ENCODE data around the gene ATG2A. TPM values are rescaled to one million over a fixed set of nuclear protein-coding genes. Genes with fewer than 3 reads are reported as not detected.

Gene ATG2A
- polyA plus RNA-seq, 1 donor (not counting 4 experiments of a cell fraction or from before 2014, with no cell fraction given) = 2.4 TPM

DNA sequence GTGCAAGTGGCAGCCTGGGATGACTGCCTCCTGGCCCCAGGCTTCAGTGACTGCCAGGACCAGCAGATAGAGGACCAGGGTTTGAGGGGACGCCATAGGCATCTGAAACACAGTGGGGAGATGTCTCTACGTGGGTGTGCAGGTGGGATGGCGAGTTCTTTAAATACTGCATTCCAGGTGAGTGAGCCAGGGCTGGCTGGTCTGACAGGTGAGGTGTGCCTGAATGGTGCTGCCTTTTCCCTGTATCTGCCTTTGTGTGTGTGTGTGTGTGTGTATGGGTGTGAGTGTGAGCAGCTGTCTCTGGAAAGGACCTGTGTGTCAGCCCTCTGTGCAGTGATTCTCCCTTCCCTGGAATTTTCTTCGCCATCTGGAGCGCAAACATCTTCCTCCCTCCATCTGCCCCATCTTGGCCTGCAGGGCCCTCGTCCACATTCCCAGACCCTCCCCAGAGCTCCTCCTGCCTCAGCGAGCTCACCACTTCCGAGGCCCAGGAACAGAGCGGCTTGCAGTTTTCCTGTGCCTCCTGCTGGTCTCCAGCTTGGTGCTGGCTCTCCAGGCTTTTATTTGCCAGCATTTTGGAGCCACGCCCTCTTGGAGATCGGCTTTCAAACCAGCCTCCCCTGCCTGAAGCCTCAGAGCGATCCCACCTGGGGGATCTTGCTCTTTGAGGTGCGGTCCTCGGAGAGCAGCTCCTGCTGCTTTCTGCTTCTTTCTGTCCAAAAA lies 18.5 kb upstream of the ATG2A start, which contains the start of gene GPHA2:
TSS of gene GPHA2 (minus strand) at position 535 of the 723 bp plus-strand sequence. CDS start at position 102, 433 bp downstream.
- H3K79me2 ChIP-seq (ENCODE audit: control insufficient read depth, insufficient read depth, low read length) = no peaks in the 10 kb centered on the region
- no peak within 1 kb of the TSS for H3K27ac ChIP-seq (ENCODE audit: control insufficient read depth, insufficient read depth, low read length)
- peaks cover 2% of the 10 kb centered on the region for H3K4me1 ChIP-seq (ENCODE audit: control insufficient read depth, extremely low read depth, insufficient read depth, low read length)
- dilution Hi-C loops (cut with MboI; ENCODE audit: extremely low pct_ligation_motif_present, low sequenced_read_pairs) = no loop called here
- DNase-seq (ENCODE audit: low read depth, low spot score) = no peak
- H3K36me3 ChIP-seq (ENCODE audit: control insufficient read depth in 2 of 2, extremely low read depth in 1 of 2, insufficient read depth in 2 of 2, low read length in 2 of 2) = peaks cover 9 to 21% of the 10 kb centered on the region in 2 experiments
- H3K9me1 ChIP-seq (ENCODE audit: control insufficient read depth, extremely low read depth, insufficient read depth, low read length) = no peaks in the 10 kb centered on the region
- no peak within 1 kb of the TSS for H3K9ac ChIP-seq (ENCODE audit: control insufficient read depth, extremely low read depth, insufficient read depth, low read length)
- H3K9me3 ChIP-seq (ENCODE audit: control insufficient read depth, low read depth, low read length) = no peaks in the 10 kb centered on the region
- no peaks in the 10 kb centered on the region for H3K27me3 ChIP-seq (ENCODE audit: control insufficient read depth, extremely low read depth, insufficient read depth, low read length)
- FAIRE-seq = no peak
- H4K20me1 ChIP-seq (ENCODE audit: control insufficient read depth, extremely low read depth, insufficient read depth, low read length) = no peaks in the 10 kb centered on the region
- H3K4me3 ChIP-seq (ENCODE audit: control insufficient read depth in 2 of 3, extremely low read depth in 1 of 3, insufficient read depth in 2 of 3, low read depth in 1 of 3, low read length in 3 of 3) = no peak within 1 kb of the TSS
- no peak within 1 kb of the TSS for H3K4me2 ChIP-seq (ENCODE audit: control insufficient read depth, extremely low read depth, insufficient read depth, low read depth, low read length)
- no peak within 1 kb of the TSS for H2AFZ ChIP-seq (ENCODE audit: control insufficient read depth, low read length)
- TF ChIP-seq, protein P1, sequence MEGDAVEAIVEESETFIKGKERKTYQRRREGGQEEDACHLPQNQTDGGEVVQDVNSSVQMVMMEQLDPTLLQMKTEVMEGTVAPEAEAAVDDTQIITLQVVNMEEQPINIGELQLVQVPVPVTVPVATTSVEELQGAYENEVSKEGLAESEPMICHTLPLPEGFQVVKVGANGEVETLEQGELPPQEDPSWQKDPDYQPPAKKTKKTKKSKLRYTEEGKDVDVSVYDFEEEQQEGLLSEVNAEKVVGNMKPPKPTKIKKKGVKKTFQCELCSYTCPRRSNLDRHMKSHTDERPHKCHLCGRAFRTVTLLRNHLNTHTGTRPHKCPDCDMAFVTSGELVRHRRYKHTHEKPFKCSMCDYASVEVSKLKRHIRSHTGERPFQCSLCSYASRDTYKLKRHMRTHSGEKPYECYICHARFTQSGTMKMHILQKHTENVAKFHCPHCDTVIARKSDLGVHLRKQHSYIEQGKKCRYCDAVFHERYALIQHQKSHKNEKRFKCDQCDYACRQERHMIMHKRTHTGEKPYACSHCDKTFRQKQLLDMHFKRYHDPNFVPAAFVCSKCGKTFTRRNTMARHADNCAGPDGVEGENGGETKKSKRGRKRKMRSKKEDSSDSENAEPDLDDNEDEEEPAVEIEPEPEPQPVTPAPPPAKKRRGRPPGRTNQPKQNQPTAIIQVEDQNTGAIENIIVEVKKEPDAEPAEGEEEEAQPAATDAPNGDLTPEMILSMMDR (optimal IDR thresholded peaks at IDR 0.05 in 1 of 3, IDR thresholded peaks at IDR 0.05 in 1 of 3, conservative IDR thresholded peaks at IDR 0.05 in 1 of 3; ENCODE audit: extremely low read depth in 1 of 3, insufficient read depth in 2 of 3, low read length in 3 of 3) = no peak
- TF ChIP-seq EZH2 (IDR thresholded peaks at IDR 0.05; ENCODE audit: low read length) = no peak

DNA sequence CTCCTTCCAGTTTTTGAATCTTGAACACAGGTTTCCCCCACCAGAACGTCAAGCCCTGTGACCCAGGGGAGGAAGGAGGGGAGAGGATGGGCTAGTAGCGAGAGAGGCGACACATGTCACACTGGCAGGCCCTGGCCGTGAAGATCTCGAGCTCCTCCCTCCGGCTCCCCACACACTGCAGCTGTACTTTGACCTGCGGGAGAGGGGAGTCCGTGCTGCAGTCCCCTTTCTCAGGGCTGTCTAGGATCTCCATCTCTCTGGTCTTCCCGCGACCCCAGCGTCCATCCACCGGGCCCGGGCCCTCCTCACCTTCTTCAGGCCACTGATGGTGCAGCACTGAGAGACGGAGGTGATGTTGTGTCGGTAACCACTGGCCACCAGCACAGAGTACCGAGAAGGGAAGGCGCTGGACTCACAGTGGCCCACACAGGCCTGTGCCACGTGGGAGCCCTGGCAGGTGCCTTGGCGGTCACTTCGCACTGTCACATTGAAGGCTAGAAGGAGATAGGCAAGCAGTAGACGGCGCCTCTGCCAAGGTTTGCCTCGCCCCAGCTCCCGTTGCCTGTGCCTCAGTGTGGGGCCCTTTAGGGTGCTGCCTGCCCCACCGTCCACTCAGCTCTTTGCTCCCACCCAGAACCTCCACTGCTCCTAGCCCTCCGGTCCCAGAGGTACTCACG lies 17.8 kb upstream of the ATG2A start:
- Histone ChIP-seq H3K4me2 (ENCODE audit: control insufficient read depth, extremely low read depth, insufficient read depth, low read depth, low read length) (no peak overlapping the region), H3K79me2 (ENCODE audit: control insufficient read depth, insufficient read depth, low read length) (no peaks in the 10 kb centered on the region), H3K9ac (ENCODE audit: control insufficient read depth, extremely low read depth, insufficient read depth, low read length) (no peak overlapping the region), H3K27me3 (ENCODE audit: control insufficient read depth, extremely low read depth, insufficient read depth, low read length) (no peaks in the 10 kb centered on the region), H3K4me3 (ENCODE audit: control insufficient read depth in 2 of 3, extremely low read depth in 1 of 3, insufficient read depth in 2 of 3, low read depth in 1 of 3, low read length in 3 of 3) (no peak overlapping the region), H2AFZ (ENCODE audit: control insufficient read depth, low read length) (no peak overlapping the region), H3K4me1 (ENCODE audit: control insufficient read depth, extremely low read depth, insufficient read depth, low read length) (peaks cover 2% of the 10 kb centered on the region), H3K27ac (ENCODE audit: control insufficient read depth, insufficient read depth, low read length) (no peak overlapping the region), H4K20me1 (ENCODE audit: control insufficient read depth, extremely low read depth, insufficient read depth, low read length) (no peaks in the 10 kb centered on the region), H3K9me1 (ENCODE audit: control insufficient read depth, extremely low read depth, insufficient read depth, low read length) (no peaks in the 10 kb centered on the region), H3K36me3 (ENCODE audit: control insufficient read depth in 2 of 2, extremely low read depth in 1 of 2, insufficient read depth in 2 of 2, low read length in 2 of 2) (peaks cover 12 to 26% of the 10 kb centered on the region in 2 experiments), H3K9me3 (ENCODE audit: control insufficient read depth, low read depth, low read length) (no peaks in the 10 kb centered on the region)
- FAIRE-seq = no peak
- TF ChIP-seq, protein P1 (optimal IDR thresholded peaks at IDR 0.05 in 1 of 3, IDR thresholded peaks at IDR 0.05 in 1 of 3, conservative IDR thresholded peaks at IDR 0.05 in 1 of 3; ENCODE audit: extremely low read depth in 1 of 3, insufficient read depth in 2 of 3, low read length in 3 of 3) = no peak
- TF ChIP-seq EZH2 (IDR thresholded peaks at IDR 0.05; ENCODE audit: low read length) = no peak
- DNase-seq (ENCODE audit: low read depth, low spot score) = no peak
- dilution Hi-C loops (cut with MboI; ENCODE audit: extremely low pct_ligation_motif_present, low sequenced_read_pairs) = no loop called here

Measured in keratinocyte (primary cell).